ENCODE data around the gene TRABD2A.
A peak's percentile ranks its signal among the peaks of the same experiment; 100 is the strongest.

Gene TRABD2A

GRCh38 chr2:84830095-84830494 is 50.8 kb downstream of the TRABD2A start:
- TF ChIP-seq CTCF (IDR thresholded peaks at IDR 0.05; ENCODE audit: borderline replicate concordance, extremely low read depth, low read length, poor library complexity, severe bottlenecking): no peak
- TF ChIP-seq EZH2 (IDR thresholded peaks at IDR 0.05; ENCODE audit: borderline replicate concordance, low read depth, low read length, severe bottlenecking): no peak
- Histone ChIP-seq H3K36me3 (ENCODE audit: insufficient read depth, low read length) (no peaks in the 10 kb centered on the region), H2AFZ (ENCODE audit: low read depth, low read length) (no peak overlapping the region), H3K27ac (ENCODE audit: low read length) (no peak overlapping the region), H3K4me2 (ENCODE audit: insufficient read depth, low read length) (no peak overlapping the region), H3K4me3 (ENCODE audit: low read depth in 1 of 2, low read length in 2 of 2) (no peak overlapping the region), H3K4me1 (ENCODE audit: insufficient read depth, low read length) (no peaks in the 10 kb centered on the region), H4K20me1 (ENCODE audit: insufficient read depth, low read length) (no peaks in the 10 kb centered on the region), H3K79me2 (ENCODE audit: insufficient read depth, low read length) (no peaks in the 10 kb centered on the region), H3K9ac (ENCODE audit: low read depth, low read length) (no peak overlapping the region), H3K9me3 (ENCODE audit: insufficient read depth, low read length, severe bottlenecking) (no peaks in the 10 kb centered on the region), H3K27me3 (ENCODE audit: insufficient read depth, low read length, poor library complexity) (no peaks in the 10 kb centered on the region)
- DNase-seq: no peak
- ATAC-seq (ENCODE audit: insufficient read depth, low read depth): peak; percentile 40; the same call in 1 of the 3 replicates

GRCh38 chr2:84829693-84830092 is 51.2 kb downstream of the TRABD2A start:
- no peak overlapping the region for H3K9ac ChIP-seq (ENCODE audit: low read depth, low read length)
- no peaks in the 10 kb centered on the region for H3K36me3 ChIP-seq (ENCODE audit: insufficient read depth, low read length)
- H3K4me3 ChIP-seq (ENCODE audit: low read depth in 1 of 2, low read length in 2 of 2): no peak overlapping the region
- DNase-seq (no peak), ATAC-seq (ENCODE audit: insufficient read depth, low read depth) (no peak)
- H3K27ac ChIP-seq (ENCODE audit: low read length): no peak overlapping the region
- no peaks in the 10 kb centered on the region for H3K4me1 ChIP-seq (ENCODE audit: insufficient read depth, low read length)
- no peak for TF ChIP-seq EZH2 (IDR thresholded peaks at IDR 0.05; ENCODE audit: borderline replicate concordance, low read depth, low read length, severe bottlenecking)
- TF ChIP-seq CTCF (IDR thresholded peaks at IDR 0.05; ENCODE audit: borderline replicate concordance, extremely low read depth, low read length, poor library complexity, severe bottlenecking): no peak
- no peak overlapping the region for H2AFZ ChIP-seq (ENCODE audit: low read depth, low read length)
- H3K9me3 ChIP-seq (ENCODE audit: insufficient read depth, low read length, severe bottlenecking): no peaks in the 10 kb centered on the region
- no peaks in the 10 kb centered on the region for H4K20me1 ChIP-seq (ENCODE audit: insufficient read depth, low read length)
- no peaks in the 10 kb centered on the region for H3K27me3 ChIP-seq (ENCODE audit: insufficient read depth, low read length, poor library complexity)
- H3K4me2 ChIP-seq (ENCODE audit: insufficient read depth, low read length): no peak overlapping the region
- no peaks in the 10 kb centered on the region for H3K79me2 ChIP-seq (ENCODE audit: insufficient read depth, low read length)

- no peaks in the 10 kb centered on the region for H3K27me3 ChIP-seq (ENCODE audit: insufficient read depth, low read length, poor library complexity)
- H2AFZ ChIP-seq (ENCODE audit: low read depth, low read length): no peak overlapping the region
- no peak for TF ChIP-seq EZH2 (IDR thresholded peaks at IDR 0.05; ENCODE audit: borderline replicate concordance, low read depth, low read length, severe bottlenecking)
- TF ChIP-seq CTCF (IDR thresholded peaks at IDR 0.05; ENCODE audit: borderline replicate concordance, extremely low read depth, low read length, poor library complexity, severe bottlenecking): no peak
- H3K79me2 ChIP-seq (ENCODE audit: insufficient read depth, low read length): no peaks in the 10 kb centered on the region
- H3K36me3 ChIP-seq (ENCODE audit: insufficient read depth, low read length): no peaks in the 10 kb centered on the region
- H3K27ac ChIP-seq (ENCODE audit: low read length): no peak overlapping the region
- H3K4me1 ChIP-seq (ENCODE audit: insufficient read depth, low read length): no peaks in the 10 kb centered on the region
- ATAC-seq (ENCODE audit: insufficient read depth, low read depth) (peak; percentile 22; the same call in 1 of the 3 replicates), DNase-seq (no peak)
- H3K4me2 ChIP-seq (ENCODE audit: insufficient read depth, low read length): no peak overlapping the region
- H3K4me3 ChIP-seq (ENCODE audit: low read depth in 1 of 2, low read length in 2 of 2): no peak overlapping the region
- H3K9me3 ChIP-seq (ENCODE audit: insufficient read depth, low read length, severe bottlenecking): no peaks in the 10 kb centered on the region
- H3K9ac ChIP-seq (ENCODE audit: low read depth, low read length): no peak overlapping the region
- H4K20me1 ChIP-seq (ENCODE audit: insufficient read depth, low read length): no peaks in the 10 kb centered on the region
Observed at GRCh38 chr2:84827978-84828575, 52.8 kb downstream of the TRABD2A start.

Measured in DND-41 (cell line).